Measurements from ENCODE around the gene NEUROD6. TPM values are rescaled to one million over a fixed set of nuclear protein-coding genes. Genes with fewer than 3 reads are reported as not detected.

Gene NEUROD6
- total RNA-seq, 2 experiments from 2014 or later: not detected

DNA sequence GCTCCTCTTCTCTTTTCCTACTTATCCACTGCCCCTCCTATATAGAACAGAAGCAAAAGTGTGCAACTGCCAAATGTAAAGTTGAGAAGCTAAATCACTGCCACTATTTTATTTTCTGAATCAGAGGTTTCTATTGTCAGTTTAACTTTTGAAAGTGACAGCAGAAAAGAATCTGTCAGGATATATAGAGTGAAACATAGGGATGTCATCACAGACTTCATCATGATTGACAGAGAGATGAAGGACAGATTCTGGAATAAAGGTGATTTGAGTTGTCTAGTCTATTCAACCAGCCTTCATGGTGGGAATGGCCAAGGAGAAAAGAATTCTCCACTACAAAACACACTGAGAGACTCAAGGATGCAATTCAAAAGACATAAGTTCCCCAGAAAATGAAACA lies 19.9 kb downstream of the NEUROD6 start:
- no peak overlapping the region for H3K4me3 Mint-ChIP-seq
- CTCF ChIA-PET: no interaction called here
- DNase-seq: no peak
- no peaks in the 10 kb centered on the region for H3K36me3 Mint-ChIP-seq (ENCODE audit: low read depth)
- no peak overlapping the region for H3K27ac Mint-ChIP-seq
- intact Hi-C loops (cut with micrococcal nuclease): no loop called here
- H3K27me3 Mint-ChIP-seq (ENCODE audit: low read depth): no peaks in the 10 kb centered on the region
- peaks cover 4% of the 10 kb centered on the region for H3K9me3 Mint-ChIP-seq
- no peaks in the 10 kb centered on the region for H3K4me1 Mint-ChIP-seq (ENCODE audit: low read depth)

GRCh38 chr7:31318313-31318712 lies 22.2 kb downstream of the NEUROD6 start:
- H3K9me3 Mint-ChIP-seq: no peaks in the 10 kb centered on the region
- H3K4me1 Mint-ChIP-seq (ENCODE audit: low read depth): no peaks in the 10 kb centered on the region
- no peak overlapping the region for H3K4me3 Mint-ChIP-seq
- CTCF ChIA-PET: no interaction called here
- no peak for DNase-seq
- no peaks in the 10 kb centered on the region for H3K36me3 Mint-ChIP-seq (ENCODE audit: low read depth)
- H3K27ac Mint-ChIP-seq: no peak overlapping the region
- intact Hi-C loops (cut with micrococcal nuclease): no loop called here
- no peaks in the 10 kb centered on the region for H3K27me3 Mint-ChIP-seq (ENCODE audit: low read depth)

- no peak for DNase-seq
- CTCF ChIA-PET: no interaction called here
- no peak overlapping the region for H3K4me3 Mint-ChIP-seq
- intact Hi-C loops (cut with micrococcal nuclease): no loop called here
- no peaks in the 10 kb centered on the region for H3K9me3 Mint-ChIP-seq
- no peak overlapping the region for H3K27ac Mint-ChIP-seq
- no peaks in the 10 kb centered on the region for H3K4me1 Mint-ChIP-seq (ENCODE audit: low read depth)
- no peaks in the 10 kb centered on the region for H3K36me3 Mint-ChIP-seq (ENCODE audit: low read depth)
- no peaks in the 10 kb centered on the region for H3K27me3 Mint-ChIP-seq (ENCODE audit: low read depth)
Measured at GRCh38 chr7:31316876-31317275, 23.6 kb downstream of the NEUROD6 start.

- Mint-ChIP-seq H3K36me3 (ENCODE audit: low read depth) (no peaks in the 10 kb centered on the region), H3K27ac (no peak overlapping the region), H3K4me3 (no peak overlapping the region), H3K27me3 (ENCODE audit: low read depth) (no peaks in the 10 kb centered on the region), H3K9me3 (no peaks in the 10 kb centered on the region), H3K4me1 (ENCODE audit: low read depth) (no peaks in the 10 kb centered on the region)
- no peak for DNase-seq
- CTCF ChIA-PET: no interaction called here
- intact Hi-C loops (cut with micrococcal nuclease): no loop called here
Measured at GRCh38 chr7:31315758-31316157, 24.8 kb downstream of the NEUROD6 start.

- DNase-seq: no peak
- H3K9me3 Mint-ChIP-seq: no peaks in the 10 kb centered on the region
- CTCF ChIA-PET: no interaction called here
- no peaks in the 10 kb centered on the region for H3K27me3 Mint-ChIP-seq (ENCODE audit: low read depth)
- no peaks in the 10 kb centered on the region for H3K4me1 Mint-ChIP-seq (ENCODE audit: low read depth)
- H3K36me3 Mint-ChIP-seq (ENCODE audit: low read depth): no peaks in the 10 kb centered on the region
- intact Hi-C loops (cut with micrococcal nuclease): no loop called here
- no peak overlapping the region for H3K27ac Mint-ChIP-seq
- H3K4me3 Mint-ChIP-seq: no peak overlapping the region
Measured at GRCh38 chr7:31314781-31315180, 25.7 kb downstream of the NEUROD6 start.

DNA sequence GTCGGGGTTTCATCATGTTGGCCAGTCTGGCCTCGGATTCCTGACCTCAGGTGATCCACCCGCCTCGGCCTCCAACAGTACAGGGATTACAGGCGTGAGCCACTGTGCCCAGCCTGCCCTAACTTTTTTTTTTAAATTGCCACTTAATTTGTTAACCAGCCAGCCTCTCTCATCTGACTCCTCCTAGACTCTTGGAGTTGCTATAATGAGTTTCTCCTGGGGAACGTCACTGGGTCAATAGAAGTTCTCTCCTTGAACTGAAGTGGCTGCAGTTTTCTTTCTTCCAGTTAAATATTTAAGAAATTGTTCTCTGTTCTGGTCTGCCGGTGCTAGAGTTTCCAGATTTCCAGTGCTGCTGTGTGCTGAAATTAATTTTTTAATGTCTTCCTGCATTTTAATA lies 27.6 kb downstream of the NEUROD6 start:
- Mint-ChIP-seq H3K4me1 (ENCODE audit: low read depth) (no peaks in the 10 kb centered on the region), H3K36me3 (ENCODE audit: low read depth) (no peaks in the 10 kb centered on the region), H3K9me3 (no peaks in the 10 kb centered on the region), H3K27me3 (ENCODE audit: low read depth) (no peaks in the 10 kb centered on the region), H3K27ac (no peak overlapping the region), H3K4me3 (no peak overlapping the region)
- CTCF ChIA-PET: interaction anchor here (0.6 kb wide), 1 partner anchor 746 kb away, joined by 4 read pairs; no protein-coding TSS in a partner anchor
- intact Hi-C loops (cut with micrococcal nuclease): no loop called here
- no peak for DNase-seq

GRCh38 chr7:31311552-31311951 lies 29.0 kb downstream of the NEUROD6 start:
- no peak for DNase-seq
- CTCF ChIA-PET: no interaction called here
- Mint-ChIP-seq H3K4me1 (ENCODE audit: low read depth) (no peaks in the 10 kb centered on the region), H3K27me3 (ENCODE audit: low read depth) (no peaks in the 10 kb centered on the region), H3K36me3 (ENCODE audit: low read depth) (no peaks in the 10 kb centered on the region), H3K4me3 (no peak overlapping the region), H3K27ac (no peak overlapping the region), H3K9me3 (no peaks in the 10 kb centered on the region)
- intact Hi-C loops (cut with micrococcal nuclease): no loop called here

DNA sequence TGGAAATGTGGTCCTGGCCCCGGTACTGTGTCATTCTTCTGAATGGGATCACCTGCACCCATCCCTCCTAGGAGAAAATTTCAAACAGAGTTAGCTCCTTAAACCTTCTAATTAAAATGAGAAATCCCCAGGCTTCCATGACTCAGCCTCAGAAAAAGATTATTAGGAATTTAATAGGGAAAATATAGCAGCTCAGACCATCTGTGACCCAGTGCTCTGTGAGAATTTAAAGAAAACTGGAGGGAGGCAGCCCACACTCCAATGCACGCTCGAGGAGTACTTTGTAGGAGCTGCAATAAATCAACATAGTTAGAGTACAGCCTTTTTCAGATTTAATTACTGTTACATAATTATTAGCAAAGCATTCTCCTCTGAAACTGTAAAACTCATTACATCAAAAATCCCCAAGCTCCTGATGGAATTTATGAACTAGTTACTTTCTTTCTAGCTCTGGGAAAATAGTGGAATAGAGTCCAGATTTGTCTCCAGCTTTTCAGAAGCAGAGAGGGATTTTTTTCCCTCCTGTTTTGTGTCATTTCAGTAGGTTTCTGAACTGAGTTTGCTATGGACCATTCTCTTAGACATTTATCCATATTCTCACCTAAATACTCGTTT lies 30.1 kb downstream of the NEUROD6 start:
- H3K9me3 Mint-ChIP-seq: no peaks in the 10 kb centered on the region
- H3K27me3 Mint-ChIP-seq (ENCODE audit: low read depth): no peaks in the 10 kb centered on the region
- CTCF ChIA-PET: no interaction called here
- DNase-seq: no peak
- no peaks in the 10 kb centered on the region for H3K4me1 Mint-ChIP-seq (ENCODE audit: low read depth)
- H3K4me3 Mint-ChIP-seq: no peak overlapping the region
- H3K27ac Mint-ChIP-seq: no peak overlapping the region
- intact Hi-C loops (cut with micrococcal nuclease): no loop called here
- no peaks in the 10 kb centered on the region for H3K36me3 Mint-ChIP-seq (ENCODE audit: low read depth)

- no peaks in the 10 kb centered on the region for H3K4me1 Mint-ChIP-seq (ENCODE audit: low read depth)
- H3K27me3 Mint-ChIP-seq (ENCODE audit: low read depth): no peaks in the 10 kb centered on the region
- no peak overlapping the region for H3K27ac Mint-ChIP-seq
- H3K4me3 Mint-ChIP-seq: no peak overlapping the region
- no peak for DNase-seq
- H3K36me3 Mint-ChIP-seq (ENCODE audit: low read depth): no peaks in the 10 kb centered on the region
- intact Hi-C loops (cut with micrococcal nuclease): no loop called here
- CTCF ChIA-PET: no interaction called here
- no peaks in the 10 kb centered on the region for H3K9me3 Mint-ChIP-seq
Measured at GRCh38 chr7:31309407-31309806, 31.1 kb downstream of the NEUROD6 start.

DNA sequence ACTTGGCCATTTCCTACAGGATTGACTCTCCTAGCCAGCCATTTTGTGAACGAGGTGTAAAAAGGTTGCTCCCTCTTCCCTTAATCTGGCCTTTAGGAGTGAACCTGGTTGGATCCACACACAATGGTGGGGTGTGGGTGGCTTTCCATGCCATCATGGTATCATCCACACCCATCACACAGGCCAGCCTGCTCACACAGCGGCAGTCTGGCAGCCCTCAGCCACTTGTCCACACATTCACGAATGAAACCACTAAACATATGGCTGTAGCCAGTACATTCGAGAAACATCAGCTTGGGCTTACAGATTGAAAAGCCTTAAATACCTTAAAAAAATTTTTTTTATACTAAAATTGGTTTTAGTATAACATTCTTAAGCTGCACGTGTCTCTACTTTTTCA lies 31.9 kb downstream of the NEUROD6 start:
- Mint-ChIP-seq H3K27ac (no peak overlapping the region), H3K27me3 (ENCODE audit: low read depth) (no peaks in the 10 kb centered on the region), H3K9me3 (no peaks in the 10 kb centered on the region), H3K36me3 (ENCODE audit: low read depth) (no peaks in the 10 kb centered on the region), H3K4me1 (ENCODE audit: low read depth) (no peaks in the 10 kb centered on the region), H3K4me3 (no peak overlapping the region)
- DNase-seq: no peak
- CTCF ChIA-PET: no interaction called here
- intact Hi-C loops (cut with micrococcal nuclease): no loop called here

DNA sequence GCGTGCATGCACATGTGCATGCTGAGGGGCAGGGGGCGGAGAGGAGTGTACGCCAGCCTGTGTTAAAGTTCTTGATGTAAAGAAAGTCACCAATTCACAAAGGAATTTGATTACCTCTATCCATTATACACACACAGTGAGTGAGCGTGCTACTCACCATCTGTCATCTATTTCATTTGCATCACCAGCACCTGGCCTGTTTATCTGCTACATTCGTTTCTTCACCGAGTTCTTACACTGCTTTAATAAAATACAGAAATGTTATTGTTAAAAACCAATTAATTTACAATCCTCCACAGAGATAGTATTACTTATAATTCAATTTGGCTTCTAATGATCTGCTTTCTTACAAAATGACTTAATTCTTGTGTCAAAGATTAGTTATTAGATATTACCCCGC lies 32.6 kb downstream of the NEUROD6 start:
- Mint-ChIP-seq H3K4me1 (ENCODE audit: low read depth) (no peaks in the 10 kb centered on the region), H3K36me3 (ENCODE audit: low read depth) (no peaks in the 10 kb centered on the region), H3K27ac (no peak overlapping the region), H3K4me3 (no peak overlapping the region), H3K27me3 (ENCODE audit: low read depth) (no peaks in the 10 kb centered on the region), H3K9me3 (no peaks in the 10 kb centered on the region)
- CTCF ChIA-PET: no interaction called here
- intact Hi-C loops (cut with micrococcal nuclease): no loop called here
- no peak for DNase-seq

- Mint-ChIP-seq H3K27me3 (ENCODE audit: low read depth) (no peaks in the 10 kb centered on the region), H3K4me3 (no peak overlapping the region), H3K9me3 (no peaks in the 10 kb centered on the region), H3K27ac (no peak overlapping the region), H3K4me1 (ENCODE audit: low read depth) (no peaks in the 10 kb centered on the region), H3K36me3 (ENCODE audit: low read depth) (no peaks in the 10 kb centered on the region)
- no peak for DNase-seq
- intact Hi-C loops (cut with micrococcal nuclease): no loop called here
- CTCF ChIA-PET: no interaction called here
Measured at GRCh38 chr7:31305260-31305659, 35.3 kb downstream of the NEUROD6 start.

DNA sequence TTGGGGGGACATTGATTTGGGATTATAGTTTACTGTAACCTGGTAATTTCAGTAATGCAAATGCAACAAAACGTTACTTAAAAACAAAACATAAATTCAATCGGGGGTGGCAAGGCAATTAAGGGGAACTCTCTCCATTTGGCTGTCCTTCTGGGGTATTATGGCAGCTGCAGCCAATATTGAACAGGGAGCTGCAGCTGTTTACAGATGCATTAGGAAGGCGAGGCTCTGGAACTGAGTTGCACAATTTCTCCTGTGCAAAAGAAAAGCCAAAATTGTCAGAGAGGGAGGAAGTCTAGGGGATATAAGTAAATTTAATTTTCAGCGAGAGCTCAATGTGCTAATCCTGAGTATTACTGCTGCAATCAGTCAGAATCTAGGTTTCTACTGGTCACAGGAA lies 36.1 kb downstream of the NEUROD6 start:
- CTCF ChIA-PET: no interaction called here
- DNase-seq: no peak
- Mint-ChIP-seq H3K36me3 (ENCODE audit: low read depth) (no peaks in the 10 kb centered on the region), H3K9me3 (peaks cover 2% of the 10 kb centered on the region), H3K27ac (no peak overlapping the region), H3K4me1 (ENCODE audit: low read depth) (no peaks in the 10 kb centered on the region), H3K27me3 (ENCODE audit: low read depth) (no peaks in the 10 kb centered on the region), H3K4me3 (no peak overlapping the region)
- intact Hi-C loops (cut with micrococcal nuclease): no loop called here

GRCh38 chr7:31302356-31302755 lies 38.2 kb downstream of the NEUROD6 start:
- intact Hi-C loops (cut with micrococcal nuclease): no loop called here
- Mint-ChIP-seq H3K27me3 (ENCODE audit: low read depth) (no peaks in the 10 kb centered on the region), H3K4me1 (ENCODE audit: low read depth) (no peaks in the 10 kb centered on the region), H3K4me3 (no peak overlapping the region), H3K9me3 (peaks cover 2% of the 10 kb centered on the region), H3K27ac (no peak overlapping the region), H3K36me3 (ENCODE audit: low read depth) (no peaks in the 10 kb centered on the region)
- DNase-seq: no peak
- CTCF ChIA-PET: no interaction called here
